GM18507 (cell line): ENCODE results near the gene CTBP2.

Source experiments
- DNase-seq: peaks from one replicate; pipeline ENCODE4 v3.0.0; 2011; ENCODE audit warnings: low read depth; ENCODE audit not compliant: insufficient read length; ENCODE audit errors: extremely low spot score
- FAIRE-seq: peaks from 2 replicates; lab custom pipeline; 2011; peaks lifted over from hg19 to GRCh38; lab: Jason Lieb, UNC

CTBP2 gene

DNA sequence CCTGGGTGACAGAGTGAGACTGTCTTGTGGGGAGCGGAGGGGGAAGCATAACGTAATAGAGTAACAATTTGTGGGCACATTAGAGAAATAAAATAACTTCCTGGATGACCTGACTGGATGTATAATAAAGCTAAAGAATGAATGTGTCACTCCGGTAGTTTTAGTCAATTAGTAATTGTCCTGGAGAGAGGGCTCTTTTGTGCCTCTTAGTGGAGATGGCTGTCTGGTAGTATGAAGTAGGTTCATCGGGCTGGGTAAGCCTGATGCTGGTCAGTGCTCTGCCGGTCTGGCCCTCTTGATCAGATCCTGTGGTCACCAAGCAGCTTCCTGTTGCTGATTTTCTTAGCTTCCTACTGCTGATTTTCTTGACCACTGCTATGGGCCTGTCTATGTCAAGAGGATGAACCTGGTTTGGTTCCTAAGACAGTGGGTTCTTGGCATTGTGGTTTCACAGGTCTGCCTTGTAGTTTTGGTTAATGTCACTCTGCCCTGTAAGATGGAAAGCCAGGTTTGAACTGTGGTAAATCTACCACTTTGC, 184.3 kb downstream of the CTBP2 start:
- peak; percentile 88 for FAIRE-seq
- no peak for DNase-seq

DNA sequence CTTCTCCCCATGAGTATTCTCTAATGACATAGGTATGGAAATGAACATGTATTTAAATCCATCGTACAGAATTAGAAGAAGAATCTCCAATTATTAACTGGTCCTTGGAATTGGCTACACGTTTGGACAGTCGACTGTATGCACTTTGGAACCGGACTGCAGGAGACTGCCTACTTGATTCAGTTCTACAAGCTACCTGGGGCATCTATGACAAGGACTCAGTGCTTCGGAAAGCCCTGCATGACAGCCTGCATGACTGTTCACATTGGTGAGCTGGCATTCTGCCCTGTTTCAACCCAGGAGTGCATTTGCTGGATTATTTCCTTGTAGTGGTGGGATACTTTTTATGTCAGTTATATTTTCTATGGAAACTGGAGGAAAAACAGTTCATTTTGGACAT, 186.2 kb downstream of the CTBP2 start:
- no peak for DNase-seq
- no peak for FAIRE-seq

DNA sequence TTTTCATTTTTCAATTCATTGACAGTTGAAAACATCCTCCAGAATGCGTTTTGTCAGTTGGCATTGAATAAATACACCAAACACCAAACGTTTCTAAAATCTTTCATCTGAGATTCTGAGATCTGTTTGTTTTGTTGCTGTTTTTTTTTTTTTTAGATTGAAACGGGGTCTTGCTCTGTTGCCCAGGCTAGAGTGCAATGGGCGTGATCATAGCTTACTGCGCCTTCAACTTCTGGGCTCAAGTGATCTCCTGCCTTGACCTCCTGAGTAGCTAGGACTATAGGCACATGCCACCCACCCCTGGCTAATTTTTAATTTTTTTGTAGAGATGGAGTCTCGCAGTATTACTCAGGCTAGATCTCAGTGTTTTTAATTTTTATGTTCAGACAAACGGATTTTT, 187.7 kb downstream of the CTBP2 start:
- FAIRE-seq (no peak), DNase-seq (no peak)

DNA sequence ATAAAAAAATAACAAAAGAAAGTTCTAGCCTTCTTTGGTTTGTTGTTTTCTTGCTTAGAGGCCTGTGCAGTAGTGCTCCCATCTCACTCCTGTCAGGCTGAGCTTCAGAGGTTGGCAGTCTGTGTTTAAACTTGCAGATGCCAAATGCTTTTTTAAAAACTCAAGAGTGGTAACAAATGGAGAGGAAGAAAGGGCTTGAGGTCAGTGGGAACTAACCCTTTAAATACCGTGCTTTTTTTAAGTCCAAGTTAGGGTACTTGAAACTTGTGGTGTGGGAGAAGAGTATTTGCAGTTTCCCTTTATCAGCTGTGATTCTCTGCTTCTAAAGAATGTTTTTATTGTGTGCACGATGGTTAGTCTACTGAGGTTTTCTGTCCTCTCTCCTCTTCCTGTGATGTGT, 189.1 kb downstream of the CTBP2 start:
- no peak for DNase-seq
- FAIRE-seq: peak; percentile 55

DNA sequence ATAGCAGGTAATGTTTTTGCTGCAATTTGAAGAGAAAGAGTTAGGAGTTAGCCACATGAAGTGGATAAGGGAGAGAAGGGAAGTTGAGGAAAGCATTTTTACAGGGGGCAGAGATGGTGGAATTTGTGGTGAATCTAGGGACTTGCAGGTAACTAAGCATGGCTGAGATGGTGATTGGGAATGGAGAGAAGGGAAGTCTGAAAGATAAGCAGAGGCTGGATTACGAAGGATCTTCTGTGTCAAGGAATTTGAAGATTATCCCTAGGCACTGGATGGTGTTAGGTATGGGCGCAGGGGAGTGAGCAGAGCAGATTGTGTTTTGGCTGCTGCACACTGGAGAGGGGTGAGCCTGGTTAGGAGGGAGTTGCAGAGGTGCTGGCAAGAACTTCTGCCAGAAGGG, 193.1 kb downstream of the CTBP2 start:
- FAIRE-seq: no peak
- DNase-seq: no peak

DNA sequence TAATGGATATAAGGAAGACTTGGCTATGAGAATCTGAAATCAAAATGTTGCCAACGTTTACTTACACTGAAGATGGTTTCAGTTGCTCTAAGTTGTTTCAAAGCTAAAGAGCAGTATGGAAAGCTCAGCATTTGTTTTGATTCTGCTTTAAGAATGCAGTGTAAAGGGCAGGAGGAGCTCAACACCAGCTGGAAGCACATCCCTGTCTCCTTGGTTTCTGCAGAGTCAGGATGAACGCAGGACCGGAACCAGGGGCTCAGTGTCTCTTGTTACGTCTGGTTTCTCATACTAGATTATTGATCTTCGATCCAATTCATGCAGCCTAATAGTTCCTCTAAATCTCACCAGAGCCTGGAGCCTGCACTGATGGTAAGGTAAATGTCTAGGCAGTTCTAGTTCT, 194.4 kb downstream of the CTBP2 start:
- DNase-seq (no peak), FAIRE-seq (no peak)

DNA sequence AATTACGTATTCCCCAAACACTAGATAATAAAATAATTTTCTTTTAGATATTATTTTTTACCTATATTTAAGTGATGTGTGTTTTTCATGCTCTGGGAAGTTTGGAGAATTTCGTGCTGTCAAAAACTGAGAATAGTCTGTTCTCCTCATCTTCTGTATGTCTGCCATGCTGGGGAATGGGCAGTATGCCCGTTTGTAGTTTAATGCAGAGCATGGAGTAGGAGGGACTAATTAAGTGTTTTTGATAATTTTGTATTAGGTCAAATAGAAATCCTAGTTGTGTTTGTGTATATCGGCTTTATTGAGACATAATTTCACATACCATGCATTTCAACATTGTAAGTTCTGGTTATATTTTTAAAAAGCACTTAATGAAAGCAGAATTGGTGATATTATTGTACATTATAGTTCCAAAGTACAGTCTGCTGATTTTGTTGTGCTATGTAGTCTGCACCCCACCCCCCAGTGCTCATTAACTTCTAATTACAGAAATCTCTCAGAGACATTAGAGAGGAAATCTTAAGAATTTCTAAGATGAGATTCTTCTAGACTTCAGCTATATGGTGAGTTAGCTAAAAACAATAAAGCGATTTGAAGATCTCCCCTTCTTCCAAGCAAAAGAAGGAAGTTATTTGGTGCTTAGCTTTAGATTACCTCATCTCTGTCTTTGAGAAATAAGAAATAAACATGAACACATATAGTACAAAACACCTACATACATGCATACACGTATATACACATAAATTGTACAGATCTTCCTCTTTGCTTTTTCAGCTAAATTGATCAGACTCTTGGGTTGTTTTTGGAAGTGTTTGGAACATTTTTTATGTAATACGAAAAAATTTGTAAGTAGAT, 196.3 kb downstream of the CTBP2 start:
- FAIRE-seq (no peak), DNase-seq (no peak)

DNA sequence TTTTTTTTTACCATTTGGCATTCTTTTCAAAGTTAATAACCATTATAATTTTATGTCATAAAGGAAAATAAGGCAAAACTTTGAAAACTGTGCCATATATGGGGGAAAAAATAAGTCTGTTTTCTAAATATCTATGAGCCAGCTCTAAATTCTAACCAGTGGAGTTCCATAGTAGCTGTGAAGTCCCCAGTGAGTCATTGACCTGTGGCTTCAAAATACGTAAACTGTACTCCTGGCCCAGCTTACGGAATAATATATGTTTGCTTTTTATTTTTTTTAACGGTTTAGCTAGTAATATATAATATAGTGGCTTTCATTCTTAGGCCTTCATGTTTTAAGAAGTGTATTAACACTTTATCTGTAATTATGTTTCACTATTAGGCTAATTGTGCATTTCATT, 197.9 kb downstream of the CTBP2 start:
- no peak for FAIRE-seq
- no peak for DNase-seq

DNA sequence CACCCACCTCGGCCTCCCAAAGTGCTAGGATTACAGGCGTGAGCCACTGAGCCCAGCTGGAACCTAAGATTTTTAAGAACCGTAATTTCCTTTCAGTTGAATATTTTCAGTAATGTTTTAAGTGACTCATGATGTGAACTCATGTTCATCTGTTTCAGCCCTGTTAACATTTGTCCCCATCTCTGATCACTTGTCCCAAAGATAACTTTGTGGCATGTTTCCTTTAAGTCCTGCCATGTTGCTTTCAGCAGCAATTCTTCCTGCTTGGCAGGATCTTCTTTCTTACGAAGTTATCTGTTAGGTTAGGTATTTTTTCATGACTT, 199.2 kb downstream of the CTBP2 start:
- FAIRE-seq: no peak
- DNase-seq: no peak

DNA sequence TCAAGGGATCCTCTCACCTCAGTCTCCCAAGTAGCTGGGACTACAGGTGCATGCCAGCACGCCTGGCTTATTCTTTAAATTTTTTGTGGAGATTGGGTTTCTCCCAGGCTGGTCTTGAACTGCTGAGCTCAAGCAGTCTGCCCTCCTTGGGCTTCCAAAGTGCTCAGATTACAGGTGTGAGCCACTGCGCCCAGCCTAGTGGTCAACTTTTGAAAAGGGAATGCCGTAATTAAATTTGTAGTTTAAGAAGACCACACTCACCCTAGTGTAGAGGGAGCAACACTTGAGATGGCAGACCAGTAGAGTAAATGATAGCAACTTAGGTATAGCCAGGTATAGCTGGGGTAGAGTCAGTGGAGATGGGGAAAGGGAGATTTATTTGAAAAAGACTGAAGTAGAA, 200.8 kb downstream of the CTBP2 start:
- DNase-seq (no peak), FAIRE-seq (no peak)

DNA sequence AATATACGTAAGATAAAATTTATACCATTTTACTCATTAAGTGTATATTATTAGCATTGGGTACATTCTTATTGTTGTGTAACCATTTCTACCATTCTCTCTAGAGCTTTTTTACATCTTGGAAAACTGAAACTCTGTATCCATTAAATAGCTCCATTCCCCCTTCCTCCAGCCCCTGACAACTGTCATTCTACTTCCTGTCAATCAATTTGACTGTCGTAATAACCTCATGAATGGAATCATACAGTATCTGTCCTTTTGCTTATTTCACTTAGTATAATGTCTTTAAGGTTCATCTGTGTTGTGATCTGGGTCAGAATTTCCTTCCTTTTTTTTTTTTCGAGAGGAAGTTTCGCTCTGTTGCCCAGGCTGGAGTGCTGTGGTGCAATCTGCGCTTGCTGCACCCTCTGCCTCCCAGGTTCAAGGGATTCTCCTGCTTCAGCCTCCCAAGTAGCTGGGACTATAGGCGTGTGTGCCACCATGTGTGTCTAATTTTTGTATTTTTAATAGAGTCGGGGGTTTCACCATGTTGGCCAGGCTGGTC, 202.9 kb downstream of the CTBP2 start:
- no peak for DNase-seq

DNA sequence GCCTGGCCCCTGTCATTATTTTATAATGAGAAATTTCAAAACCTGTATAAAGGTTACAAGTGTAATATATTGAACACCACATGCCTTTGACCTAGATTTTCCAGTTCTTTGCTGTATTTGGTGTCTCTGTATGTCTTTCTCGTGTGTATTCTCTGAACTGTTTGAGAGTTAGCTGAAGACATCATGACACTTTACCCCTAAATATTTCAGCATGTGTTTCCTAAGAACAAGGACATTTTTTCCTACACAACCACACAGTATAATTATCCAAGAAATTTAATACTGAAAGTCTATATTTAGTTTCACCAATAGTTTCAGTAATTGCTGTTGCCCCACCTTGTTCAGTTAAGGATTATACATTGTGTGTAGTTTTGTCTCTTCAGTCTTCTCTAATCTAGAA, 203.6 kb downstream of the CTBP2 start:
- DNase-seq: no peak

More for the DNA sequence above, 202.9 kb downstream of the CTBP2 start:
- FAIRE-seq: no peak

DNA sequence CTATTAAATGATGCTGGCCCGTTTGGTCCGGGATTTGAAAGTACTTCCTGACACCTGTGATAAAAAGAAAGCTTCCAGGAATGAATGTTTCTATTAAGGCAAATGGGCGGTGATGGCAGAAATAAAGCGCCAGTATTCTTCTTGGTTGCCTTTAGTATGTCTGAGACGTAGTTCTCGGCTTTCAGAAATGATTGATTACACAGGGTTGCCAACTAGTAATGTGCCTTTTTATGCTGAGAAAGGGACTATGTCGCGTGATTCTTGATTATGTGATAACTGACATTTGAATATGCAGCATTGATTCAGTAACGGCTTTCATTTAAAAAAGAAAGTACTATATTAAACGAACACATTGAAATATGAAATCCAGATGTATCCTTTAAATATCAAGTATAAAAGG, 204.5 kb downstream of the CTBP2 start:
- DNase-seq (no peak), FAIRE-seq (no peak)

More for the DNA sequence above, 203.6 kb downstream of the CTBP2 start:
- no peak for FAIRE-seq

DNA sequence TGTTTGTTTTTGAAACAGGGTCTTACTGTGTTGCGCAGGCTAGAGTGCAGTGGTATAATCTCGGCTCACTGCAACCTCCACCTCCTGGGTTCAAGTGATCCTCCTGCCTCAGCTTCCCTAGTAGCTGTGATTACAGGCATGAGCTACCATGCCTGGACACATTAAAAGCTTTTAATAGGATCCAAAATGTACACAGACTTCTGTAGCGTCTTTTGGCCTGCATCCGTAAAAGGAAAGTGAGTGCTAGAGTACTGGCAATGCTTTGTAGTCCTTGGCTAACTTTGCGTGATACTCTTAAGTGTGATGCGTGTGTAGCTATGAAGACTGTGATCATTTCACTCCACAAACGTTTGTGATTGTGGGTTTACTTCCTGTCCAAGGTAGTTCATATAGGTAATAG, 205.1 kb downstream of the CTBP2 start:
- DNase-seq: no peak

DNA sequence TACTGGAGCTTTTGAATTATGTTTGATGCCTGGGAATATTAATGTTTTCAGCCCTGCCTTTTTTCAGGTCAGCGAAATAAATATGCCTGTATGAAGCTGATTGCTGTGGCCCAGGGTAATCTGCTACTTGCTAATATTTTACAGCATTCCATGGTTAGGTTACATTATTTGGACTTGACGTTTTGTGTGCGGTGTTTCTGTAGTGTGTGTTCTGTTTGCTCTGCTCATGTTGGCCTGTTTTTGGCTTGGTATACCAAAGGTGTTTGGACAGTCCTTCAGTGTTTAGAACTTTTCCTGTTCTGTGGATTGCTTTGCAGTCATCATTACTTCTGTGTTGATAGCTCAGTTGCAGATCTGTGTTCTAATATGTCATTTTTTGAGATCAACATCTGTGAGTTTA, 206.9 kb downstream of the CTBP2 start:
- no peak for DNase-seq
- no peak for FAIRE-seq

More for the DNA sequence above, 205.1 kb downstream of the CTBP2 start:
- FAIRE-seq: no peak

DNA sequence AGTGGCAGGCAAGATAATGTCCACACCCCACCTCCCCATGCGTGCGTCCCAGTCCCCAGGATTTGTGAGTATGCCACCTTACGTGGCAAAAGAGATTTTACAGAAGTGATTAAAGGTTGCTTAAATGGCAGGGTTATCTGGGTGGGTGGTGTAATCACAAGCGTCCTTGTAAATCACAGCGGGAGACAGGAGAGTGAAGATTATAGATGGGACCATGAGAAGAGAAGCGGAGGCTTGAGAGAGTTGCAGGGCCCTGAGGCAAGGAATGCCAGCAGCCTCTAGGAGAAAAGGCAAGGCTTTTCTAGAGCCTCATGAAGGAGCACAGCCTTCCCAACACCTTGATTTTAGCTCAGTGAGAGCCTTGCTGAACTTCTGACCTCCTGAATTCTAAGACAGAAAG, 208.2 kb downstream of the CTBP2 start:
- FAIRE-seq: no peak
- DNase-seq: no peak

DNA sequence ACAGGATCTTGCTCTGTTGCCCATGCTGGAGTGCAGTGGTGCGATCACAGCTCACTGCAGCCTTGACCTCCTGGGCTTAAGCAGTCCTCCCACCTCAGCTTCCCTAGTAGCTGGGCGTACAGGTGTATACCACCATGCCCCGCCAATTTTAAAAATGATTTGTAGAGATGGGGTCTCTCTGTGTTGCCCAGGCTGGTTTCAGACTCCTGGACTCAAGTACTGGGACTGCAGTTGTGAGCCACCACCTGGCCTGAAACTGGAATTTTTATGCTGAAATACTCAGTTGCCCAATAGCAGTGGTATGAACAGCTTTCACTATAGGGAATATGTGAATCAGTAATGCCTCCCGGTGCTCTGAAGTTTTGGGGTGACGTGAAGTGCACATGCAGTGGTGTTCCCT, 210.8 kb downstream of the CTBP2 start:
- no peak for DNase-seq
- FAIRE-seq: no peak

DNA sequence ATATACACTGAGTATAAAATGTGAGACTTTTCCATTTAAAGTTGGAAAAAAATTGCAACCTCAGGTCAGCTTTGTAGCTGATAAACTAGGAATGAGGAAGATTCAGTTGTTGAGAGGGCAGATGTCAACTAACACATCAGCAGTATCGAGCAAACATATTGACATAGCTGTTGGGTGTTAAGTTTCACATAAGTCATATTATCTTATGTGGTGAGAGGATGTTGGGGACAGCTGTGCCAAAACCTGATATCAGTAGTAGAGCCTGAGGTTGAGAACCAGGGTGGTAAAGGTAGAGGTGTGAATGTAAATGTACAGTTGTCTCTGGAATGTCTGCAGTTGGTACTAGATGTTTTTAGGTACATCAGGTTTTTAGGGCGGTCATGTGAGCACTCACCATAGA, 213.4 kb downstream of the CTBP2 start:
- FAIRE-seq (no peak), DNase-seq (no peak)

DNA sequence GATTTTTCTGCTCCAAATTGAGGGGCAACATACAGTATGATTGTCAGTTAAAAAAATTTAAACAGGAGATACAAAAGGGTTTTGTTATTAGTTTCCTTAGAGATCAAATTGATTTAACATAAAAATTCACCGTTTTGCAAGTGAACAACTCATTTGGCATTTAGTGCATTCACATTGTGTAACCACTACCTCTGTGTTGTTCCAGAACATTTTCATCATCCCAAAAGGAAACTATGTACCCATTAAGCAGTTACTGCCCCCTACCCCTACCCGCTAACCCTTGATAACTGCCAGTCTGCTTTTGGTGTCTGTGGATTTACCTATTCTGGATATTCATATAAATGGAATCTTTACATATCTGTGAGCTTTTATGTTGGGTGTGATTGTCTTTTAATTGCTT, 215.4 kb downstream of the CTBP2 start:
- DNase-seq (no peak), FAIRE-seq (no peak)

DNA sequence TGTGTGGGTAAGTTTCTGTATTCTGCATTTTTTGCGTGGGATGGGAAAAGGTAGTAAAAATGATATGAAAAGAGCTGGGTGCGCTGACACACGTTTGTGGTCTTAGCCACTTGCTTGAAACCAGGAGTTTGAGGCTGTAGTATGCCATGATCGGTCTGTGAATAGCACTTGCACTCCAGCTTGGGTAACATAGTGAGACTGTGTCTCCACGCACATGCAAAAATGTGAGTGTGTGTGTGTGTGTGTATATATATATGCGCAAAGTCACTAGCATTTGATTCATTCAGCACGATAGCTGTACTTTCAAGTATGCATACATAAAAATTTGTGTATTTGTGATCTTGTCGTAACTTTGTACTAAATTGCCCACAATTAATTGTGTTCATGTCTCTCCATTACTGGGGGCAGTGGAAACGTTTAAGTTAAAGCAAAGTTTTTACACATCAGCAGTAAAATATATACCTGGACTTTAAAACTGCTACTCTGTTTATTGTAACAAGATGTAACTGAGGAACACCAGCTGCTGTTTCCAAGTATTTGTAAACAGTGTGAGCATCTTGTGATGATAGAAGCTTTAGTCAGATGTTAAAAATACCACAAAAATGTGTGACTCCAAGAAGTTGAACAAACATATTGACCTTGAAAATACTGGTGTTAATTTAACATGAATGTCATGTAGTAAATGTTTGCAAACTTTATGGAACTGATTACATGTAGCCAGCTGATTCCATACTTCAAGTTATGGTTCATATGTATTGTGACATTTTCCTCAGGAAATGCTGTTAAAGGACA, 216.9 kb downstream of the CTBP2 start:
- no peak for FAIRE-seq
- DNase-seq: no peak
